Measurements from ENCODE around the gene OSBPL2.

DNA sequence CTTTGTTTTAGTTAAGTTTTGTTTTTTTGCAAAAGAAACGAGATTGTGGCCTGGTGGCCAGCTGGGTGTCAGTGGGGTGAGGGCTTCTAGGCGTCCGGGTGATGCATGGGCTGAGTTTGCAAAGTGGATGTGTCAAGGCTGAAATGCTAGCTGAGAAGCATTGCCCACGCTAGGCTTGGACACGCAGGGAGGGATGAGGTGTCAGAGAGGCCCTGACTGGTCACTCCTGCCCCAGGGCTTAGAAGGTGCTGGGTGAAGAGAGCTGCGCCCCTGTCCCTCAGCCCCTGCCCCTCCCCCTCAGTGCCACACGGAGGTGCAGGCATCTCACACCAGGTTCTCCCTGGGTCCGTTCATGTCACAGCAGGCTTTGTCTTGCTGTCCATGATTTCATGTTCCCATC lies 8.1 kb downstream of the OSBPL2 start:
- TF ChIP-seq EZH2phosphoT487 (IDR thresholded peaks at IDR 0.05; ENCODE audit: insufficient read depth, low read depth), result no peak
- TF ChIP-seq EZH2 (IDR thresholded peaks at IDR 0.05; ENCODE audit: insufficient read depth, poor library complexity, severe bottlenecking), result no peak
